H54 (cell line): ENCODE results near the gene SLC25A24.
"Not testable (repeated sequence)": the region's sequence is repeated elsewhere in the genome, so short reads cannot be mapped to it uniquely, and the experiment has no call there.

ENCODE experiments used
- DNase-seq: peaks from one replicate; pipeline ENCODE4 v3.0.0; 2011; ENCODE audit warnings: low spot score, mixed read lengths; ENCODE audit not compliant: insufficient read length
- FAIRE-seq: peaks from 3 replicates; lab custom pipeline; 2011; peaks lifted over from hg19 to GRCh38; lab: Jason Lieb, UNC
- POLR2A ChIP-seq: IDR thresholded peaks from 2 replicates; pipeline ENCODE4 v1.6.1; 2011; ENCODE audit warnings: low read depth, mild to moderate bottlenecking, low read length

The SLC25A24 gene

DNA sequence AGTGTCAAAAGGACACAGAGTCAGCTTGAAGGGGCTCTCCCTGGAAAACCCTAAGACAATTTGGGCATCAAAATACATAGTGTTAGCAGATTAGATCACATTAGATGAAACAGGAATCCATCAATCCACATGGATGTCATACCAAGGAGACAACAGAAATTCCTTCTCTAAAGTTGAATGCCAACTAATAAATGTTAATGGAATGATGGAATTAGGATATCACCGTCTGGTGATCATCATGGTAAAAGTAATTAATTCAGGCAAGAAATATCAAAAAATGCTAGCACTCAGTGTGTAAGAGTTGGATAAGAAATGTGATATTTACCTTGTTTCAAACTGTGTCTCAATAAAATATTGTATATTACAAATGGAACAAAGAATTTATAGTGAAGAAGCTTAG is 10.9 kb upstream of the SLC25A24 start:
- no peak for TF ChIP-seq POLR2A
- FAIRE-seq, result no peak
- no peak for DNase-seq

DNA sequence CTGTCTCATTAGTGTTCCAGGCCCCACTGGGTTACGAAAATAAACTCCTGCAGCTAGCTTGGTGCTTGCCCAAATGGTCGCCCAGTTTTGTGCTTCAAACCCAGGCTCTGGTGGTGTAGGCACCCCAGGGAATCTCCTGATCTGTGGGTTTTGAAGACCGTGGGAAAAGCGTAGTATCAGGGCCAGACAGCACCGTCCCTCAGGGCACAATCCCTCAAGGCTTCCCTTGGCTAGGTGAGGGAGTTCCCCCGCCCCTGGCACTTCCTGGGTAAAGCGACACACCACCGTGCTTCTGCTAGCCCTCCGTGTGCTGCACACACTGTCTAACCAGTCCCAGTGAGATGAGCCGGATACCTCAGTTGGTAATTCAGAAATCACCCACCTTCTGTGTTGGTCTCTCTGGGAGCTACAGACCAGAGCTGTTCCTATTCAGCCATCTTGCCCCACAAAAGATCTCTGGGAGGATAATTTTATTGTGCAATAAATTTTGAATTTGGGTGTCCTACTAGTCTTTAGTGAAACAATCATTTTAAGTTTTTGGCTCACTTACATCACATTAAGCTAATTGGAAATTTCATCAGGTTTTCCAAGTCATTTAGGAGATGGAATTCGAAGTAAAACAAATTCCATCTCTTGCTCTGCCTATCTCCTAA is 9.4 kb upstream of the SLC25A24 start:
- FAIRE-seq (no peak), DNase-seq (no peak)
- TF ChIP-seq POLR2A, result no peak

DNA sequence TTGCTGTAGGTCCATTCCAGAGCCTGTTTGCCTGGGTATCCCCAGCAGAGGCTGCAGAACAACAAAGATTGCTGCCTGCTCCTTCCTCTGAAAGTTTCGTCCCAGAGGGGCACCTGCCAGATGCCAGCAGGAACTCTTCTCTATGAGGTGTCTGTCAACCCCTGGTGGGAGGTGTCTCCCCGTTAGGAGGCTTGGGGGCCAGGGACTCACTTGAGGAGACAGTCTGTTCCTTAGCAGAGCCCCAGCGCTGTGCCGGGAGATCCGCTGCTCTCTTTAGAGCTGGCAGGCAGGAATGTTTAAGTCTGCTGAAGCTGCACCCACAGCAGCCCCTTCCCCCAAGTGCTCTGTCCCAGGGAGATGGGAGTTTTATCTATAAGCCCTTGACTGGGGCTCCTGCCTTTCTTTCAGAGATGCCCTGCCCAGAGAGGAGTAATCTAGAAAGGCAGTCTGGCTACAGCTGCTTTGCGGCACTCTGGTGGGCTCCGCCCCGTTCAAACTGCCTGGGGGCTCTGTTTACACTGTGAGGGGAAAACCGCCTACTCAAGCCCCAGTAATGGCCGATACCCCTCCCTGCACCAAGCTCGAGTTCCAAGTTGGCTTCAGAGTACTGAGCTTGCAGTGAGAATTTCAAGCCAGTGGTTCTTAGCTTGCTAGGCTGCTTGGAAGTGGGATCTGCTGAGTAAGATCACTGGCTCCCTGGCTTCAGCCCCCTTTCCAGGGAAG is 8.7 kb upstream of the SLC25A24 start:
- no peak for TF ChIP-seq POLR2A
- DNase-seq (no peak), FAIRE-seq (no peak)

- DNase-seq, FAIRE-seq: not testable (repeated sequence)
Observed at GRCh38 chr1:108203582-108203981, 3.4 kb upstream of the SLC25A24 start.

DNA sequence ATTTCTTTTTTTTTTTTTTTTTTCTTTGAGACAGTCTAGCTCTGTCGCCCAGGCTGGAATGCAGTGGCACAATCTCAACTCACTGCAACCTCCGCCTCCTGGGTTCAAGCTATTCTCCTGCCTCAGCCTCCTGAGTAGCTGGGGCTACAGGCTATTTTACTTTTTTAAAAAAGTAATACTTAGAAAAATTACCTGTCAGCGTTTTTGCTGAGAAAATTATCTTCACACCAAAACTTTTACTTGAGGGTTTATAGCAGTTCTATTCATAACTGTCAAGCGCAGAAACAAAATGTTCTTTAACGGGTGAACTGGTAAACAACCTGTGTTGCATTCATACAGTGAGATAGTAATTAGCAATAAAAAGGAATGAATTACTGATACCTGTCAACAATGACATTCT is 1.5 kb upstream of the SLC25A24 start:
- no peak for FAIRE-seq

DNA sequence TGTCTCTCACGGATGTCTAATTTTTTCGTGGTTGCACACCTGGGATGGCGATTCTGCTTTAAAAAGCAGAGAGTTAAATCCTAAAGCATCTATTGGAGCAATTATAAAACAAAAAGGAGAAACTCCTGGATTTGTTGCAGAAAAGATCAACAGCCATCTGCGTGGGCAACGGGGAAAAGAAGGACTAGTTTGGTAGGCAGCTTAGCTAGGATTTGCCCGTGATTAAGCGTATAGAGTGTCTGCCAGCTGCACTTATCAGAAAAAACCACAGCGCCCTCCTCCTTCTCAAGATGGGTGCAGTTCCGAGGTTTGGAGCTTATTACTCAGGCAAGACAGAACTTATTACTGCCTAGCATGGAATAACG is 526 bp upstream of the SLC25A24 start:
- FAIRE-seq (peak; percentile 33), DNase-seq (peak; percentile 48)
- TF ChIP-seq POLR2A, result no peak

More for the DNA sequence above, 1.5 kb upstream of the SLC25A24 start:
- TF ChIP-seq POLR2A, result no peak
- no peak for DNase-seq

GRCh38 chr1:108199201-108199691 is 897 bp downstream of the SLC25A24 start:
- DNase-seq, result peak; percentile 12
- FAIRE-seq, result peak; percentile 84
- TF ChIP-seq POLR2A, result no peak

DNA sequence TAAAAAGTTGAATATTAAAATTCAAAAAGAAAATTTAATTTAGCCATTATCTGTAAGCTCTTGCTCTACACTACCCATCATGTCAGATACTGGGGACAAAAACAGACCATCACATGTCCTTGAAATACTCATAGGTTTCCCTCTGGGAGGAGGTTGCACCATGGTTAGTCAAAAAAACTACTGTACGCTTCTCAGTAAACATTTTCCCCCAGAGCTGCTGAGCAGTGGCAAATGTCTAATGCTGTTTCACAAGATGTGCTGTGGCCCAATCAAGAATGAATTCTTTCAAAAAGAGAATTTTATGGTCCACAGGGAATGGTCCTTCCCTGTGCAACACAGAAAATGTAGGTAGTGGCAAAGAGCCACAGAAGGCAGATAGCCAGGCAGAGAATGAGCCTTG is 6.1 kb downstream of the SLC25A24 start:
- FAIRE-seq (no peak), DNase-seq (no peak)
- no peak for TF ChIP-seq POLR2A

GRCh38 chr1:108193333-108193732 is 6.8 kb downstream of the SLC25A24 start:
- TF ChIP-seq POLR2A, result no peak
- DNase-seq (no peak), FAIRE-seq (no peak)

GRCh38 chr1:108192581-108192980 is 7.6 kb downstream of the SLC25A24 start:
- FAIRE-seq (no peak), DNase-seq (no peak)
- no peak for TF ChIP-seq POLR2A

GRCh38 chr1:108190686-108191416 is 9.3 kb downstream of the SLC25A24 start:
- DNase-seq (no peak), FAIRE-seq (no peak)
- no peak for TF ChIP-seq POLR2A

DNA sequence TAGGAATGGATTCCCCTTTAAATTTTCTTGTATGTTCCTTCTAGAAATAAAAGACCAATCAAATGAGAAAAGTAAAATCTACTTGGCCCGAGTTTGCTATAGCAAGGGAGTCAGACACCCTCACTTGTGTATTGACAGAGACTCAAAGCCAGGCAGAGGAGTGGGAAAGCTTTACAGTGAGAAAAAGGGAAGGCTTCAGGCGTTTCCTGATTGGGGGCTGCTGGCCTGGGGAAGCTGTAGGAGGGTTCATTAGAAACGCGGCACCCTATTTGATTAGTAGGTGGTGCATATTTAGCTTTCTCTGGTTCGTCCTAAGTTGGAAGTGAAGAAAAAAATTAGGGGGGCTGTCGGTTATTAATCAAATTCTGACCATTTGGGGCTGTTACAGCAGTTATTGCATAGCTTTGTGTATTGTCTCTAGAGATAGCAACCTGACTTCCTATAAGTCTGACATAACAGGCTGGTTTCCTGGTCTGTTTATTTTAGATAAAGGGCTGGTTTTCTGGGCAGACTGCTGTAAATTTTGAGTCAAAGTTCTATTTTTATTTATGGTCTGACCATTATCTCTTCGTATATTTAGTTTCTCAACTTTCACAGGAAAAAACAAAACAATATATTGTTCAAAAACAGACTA is 10.0 kb downstream of the SLC25A24 start:
- FAIRE-seq (no peak), DNase-seq (no peak)
- TF ChIP-seq POLR2A, result no peak

DNA sequence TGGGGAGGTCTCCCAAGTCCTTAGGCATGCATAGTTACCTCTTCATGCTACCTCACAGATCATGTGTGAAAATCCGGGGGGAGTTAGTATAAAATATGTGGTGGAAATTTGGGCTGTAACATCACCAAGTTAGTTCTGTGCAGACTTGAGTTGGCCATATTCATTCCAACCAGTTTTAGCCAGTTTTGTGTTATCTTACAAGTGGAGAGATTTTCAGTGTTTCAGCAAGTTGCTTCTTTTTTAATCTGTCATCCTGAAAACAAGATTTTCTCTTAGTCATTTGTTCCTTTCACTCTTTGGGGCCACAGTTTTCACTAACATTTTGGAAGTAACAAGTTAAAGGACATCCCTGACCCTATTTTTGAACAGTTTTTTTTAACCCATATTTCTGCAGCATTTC is 11.3 kb downstream of the SLC25A24 start:
- FAIRE-seq (no peak), DNase-seq (no peak)
- no peak for TF ChIP-seq POLR2A
